ENCODE data around the gene HAUS3.

The HAUS3 gene

DNA sequence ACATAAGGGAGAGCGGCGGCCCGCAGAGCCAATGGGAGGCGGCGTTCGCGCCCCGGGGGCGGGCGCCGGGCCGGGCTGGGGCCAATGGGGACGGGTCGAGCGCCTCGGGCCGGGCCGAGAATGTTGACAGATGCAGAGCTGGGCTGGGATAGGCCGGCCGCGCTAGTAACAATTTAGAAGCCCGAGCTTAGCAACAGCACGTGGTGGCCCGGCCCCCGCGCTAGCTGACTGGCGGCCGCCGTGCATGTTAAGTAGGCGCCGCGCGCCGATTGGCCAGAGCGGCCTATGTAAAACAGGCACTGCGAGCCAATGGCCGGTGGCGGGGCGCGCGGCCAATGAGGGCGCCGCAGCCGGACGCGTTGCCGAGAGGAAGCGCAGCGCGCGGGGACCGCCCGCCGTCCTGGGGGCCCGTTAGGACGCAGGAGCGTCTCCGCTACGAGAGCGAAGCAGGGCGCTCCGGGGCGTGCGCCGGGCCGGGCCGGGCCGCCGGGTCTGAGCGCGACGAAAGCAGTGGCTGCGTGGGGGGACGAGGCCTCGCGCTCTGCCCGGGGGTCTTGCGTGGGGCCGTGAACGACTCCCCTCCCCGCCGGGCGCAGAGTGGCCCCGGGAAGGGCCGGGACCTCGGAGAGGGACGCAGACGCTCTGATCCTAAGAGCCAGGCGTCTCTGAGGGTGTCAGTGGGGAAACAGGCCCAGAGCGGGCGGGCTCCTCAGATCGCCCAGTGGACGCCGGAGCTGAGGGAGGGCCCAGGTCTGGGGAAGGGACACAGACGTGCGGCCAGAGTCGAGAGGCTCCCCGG is 20.4 kb upstream of the HAUS3 start:
- peak; percentile 89 to 94 for DNase-seq

DNA sequence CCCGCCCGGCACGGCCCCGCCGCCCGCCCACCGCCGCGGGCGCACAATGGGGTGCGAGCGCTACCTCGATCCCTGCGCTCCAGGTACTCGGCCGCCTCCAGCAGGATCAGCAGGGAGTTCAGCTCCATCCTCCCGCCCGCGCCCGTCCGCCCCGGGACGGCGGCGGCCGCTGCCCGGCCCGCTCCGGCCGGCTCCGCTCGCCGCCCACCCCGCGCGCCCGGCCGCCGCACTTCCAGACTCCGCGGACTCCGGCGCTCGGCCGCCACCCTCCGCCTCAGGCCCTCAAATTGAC is 19.9 kb upstream of the HAUS3 start, which contains the start of gene MXD4:
MXD4 (minus strand) TSS at position 257 of the 292 bp plus-strand sequence; CDS start at position 128, 129 bp downstream.
- DNase-seq = no peak

DNA sequence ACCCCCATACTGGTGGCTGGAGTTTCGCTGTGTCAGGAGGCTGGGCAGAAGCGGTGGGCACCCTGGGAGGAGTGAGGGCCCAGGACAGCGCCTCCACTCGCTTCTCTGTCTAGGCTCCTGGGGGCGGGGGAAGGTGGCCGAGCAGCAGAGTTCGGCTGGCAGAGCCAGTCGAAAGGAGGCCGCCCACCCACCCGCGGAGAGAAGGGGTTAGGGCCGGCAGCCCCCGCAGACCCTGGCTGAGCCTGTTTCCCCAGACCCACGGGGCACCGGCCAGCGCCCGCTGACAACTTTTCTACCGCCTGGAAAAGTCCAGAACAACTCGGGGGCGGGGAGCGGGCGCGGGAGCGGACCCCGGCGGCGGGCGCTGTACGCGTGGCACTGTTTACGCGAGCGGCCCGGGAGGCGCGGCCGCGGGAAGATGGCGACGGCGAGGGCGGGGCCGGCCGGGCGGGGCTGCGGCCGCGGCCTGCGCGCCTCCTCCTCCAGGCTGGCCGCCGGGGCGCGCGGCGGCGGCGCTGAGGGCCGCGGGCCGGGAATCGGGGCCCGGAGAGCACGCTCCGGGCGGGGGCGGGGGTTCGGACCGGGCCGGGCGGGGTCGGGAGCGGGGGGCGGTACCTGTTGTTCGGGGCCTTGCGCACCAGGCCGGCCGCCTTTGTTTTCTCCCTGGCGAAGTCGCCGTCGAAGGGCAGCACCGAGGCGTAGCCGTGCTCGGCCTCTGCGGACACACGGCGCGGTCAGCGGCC is 19.4 kb upstream of the HAUS3 start:
- DNase-seq = no peak

DNA sequence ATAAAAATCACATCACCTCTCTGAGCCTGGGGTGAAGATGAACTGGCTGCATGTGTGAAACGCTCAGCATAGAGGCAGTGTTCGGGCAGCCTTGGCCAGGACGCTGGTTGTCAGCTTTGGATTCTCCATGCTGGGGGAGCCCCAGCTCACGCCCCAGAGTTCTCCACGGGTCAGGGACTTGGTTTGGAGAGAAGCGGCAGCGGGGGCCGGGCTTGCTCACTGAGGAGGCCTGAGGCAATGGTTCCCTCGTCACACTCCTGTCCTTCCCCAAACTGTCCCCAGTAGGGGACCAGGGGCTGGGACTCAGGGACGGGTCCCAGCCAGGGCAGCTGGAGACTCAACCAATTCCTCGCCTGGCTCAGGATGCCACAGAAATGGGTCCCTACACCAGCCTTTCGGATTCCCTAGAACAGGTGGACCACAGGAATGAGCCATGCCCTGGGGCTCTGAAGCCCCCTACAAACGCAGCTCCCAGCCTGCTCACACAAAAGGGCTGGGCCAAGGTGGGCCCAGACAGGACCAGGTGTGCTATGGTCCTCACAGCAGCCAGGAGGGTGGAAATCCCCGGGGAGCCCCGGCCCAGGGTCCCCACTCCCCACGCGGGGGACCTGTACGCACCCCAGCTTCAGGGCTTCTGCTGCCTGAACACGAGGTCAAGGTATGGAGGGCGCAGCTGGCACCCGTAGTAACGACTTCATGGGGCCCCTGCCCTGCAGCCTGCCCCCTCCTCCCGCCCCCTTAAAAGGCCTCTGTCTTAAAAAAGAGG is 18.6 kb upstream of the HAUS3 start:
- DNase-seq = no peak

DNA sequence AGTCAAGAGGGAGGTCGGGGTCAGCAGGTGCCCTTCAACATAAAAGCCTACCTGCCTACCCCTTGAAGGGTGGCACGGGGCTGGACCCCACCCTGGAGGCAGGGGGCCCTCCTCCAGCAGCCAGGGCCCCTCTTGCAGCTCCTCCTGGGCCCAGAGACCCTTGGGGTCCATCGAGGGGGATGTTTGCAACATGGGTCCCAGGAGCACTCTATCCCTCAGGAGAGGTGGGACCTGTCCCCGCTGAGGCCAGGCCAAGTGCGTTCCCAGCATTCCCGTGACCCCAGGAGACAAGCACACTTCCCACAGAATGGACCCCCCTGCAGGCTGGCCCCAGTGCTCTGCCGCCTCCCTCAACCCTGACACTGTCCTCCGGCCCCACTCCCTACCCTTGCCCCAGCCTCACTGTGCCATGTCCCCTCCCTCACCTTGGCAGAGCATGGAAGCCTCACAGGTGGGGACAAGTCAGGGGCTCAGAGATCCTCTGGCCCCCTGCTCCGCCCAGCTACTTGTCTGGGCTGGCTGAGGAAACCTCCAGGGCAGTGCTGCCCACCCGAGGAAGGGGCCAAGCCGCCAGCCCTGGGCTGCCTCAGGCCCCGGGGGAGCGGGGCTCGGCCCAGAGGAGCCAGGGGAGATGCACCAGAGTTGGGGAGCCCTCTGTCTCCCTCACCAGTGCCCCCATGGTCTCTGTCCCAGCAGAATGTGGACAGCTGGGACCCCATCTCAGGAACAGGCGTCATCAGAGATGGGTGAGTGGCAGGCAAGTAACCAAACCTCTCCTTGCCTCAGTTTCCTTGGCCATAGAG is 17.8 kb upstream of the HAUS3 start:
- DNase-seq = no peak

DNA sequence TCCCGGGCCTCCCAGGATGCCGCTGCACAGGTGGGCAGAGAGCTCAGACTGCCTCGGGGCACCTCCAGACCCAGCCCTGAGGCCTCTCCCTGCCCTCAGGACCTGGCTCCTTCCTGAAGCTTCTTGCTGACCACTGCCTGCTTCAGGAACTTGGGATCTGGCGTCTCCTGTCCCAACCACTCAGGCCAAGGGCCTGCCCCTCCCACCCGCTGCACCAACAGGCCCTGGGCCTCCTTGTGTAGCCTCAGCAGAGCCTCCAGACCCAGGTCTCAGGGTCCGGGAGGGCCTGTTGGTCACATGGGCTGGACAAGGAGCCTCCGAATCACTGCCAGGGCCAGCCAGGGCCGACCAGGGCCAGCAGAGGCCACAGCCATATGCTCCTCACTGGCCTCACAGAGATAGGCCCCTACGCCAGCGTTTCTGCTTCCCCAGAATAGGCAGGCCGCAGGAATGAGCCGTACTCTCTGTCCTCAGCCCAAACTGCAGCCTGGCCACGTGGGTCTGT is 17.2 kb upstream of the HAUS3 start:
- DNase-seq = no peak

DNA sequence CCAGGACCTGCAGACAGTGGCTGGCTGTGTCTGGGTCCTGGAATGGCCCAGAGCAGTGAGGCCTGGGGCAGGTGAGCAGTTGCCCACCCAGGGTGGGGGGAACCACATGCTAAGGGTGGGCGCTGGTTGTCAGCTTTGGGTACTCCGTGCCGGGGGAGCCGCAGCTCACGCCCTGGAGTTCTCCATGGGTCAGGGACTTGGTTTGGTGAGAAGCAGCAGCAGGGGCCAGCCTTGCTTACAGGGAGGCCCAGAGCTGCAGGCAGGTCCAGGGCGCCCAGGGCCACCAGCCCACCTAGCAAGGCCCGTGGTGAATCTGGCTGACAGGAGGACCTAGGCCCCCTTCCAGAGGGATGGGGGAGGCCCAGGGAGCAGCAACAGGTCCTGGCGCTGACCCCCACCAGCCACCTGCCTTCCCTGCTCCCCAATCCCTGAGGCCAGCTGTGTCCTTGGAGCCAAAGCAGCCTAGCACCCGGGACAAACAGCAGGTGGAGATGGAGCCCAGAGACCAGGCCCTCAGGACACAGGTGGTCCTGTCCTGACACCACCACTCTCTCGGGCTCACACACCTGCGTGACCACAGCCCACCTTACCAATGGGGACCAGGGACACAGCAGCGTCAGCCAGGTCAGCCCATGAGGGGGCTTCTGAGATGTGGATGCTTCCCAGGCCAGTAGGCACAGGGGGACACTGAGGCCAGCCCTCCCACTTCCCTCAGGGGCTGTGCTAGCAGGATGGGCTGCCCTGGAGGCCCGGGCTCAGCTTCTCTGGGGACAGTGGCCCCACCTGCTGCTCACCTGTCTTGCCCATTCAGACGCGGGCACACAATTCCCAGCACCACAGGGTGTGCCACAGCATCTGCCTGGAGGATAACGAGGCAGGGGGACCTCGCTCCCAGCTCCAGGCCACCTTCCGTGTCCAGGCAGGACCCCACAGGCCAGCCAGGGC is 16.4 kb upstream of the HAUS3 start:
- DNase-seq = no peak

DNA sequence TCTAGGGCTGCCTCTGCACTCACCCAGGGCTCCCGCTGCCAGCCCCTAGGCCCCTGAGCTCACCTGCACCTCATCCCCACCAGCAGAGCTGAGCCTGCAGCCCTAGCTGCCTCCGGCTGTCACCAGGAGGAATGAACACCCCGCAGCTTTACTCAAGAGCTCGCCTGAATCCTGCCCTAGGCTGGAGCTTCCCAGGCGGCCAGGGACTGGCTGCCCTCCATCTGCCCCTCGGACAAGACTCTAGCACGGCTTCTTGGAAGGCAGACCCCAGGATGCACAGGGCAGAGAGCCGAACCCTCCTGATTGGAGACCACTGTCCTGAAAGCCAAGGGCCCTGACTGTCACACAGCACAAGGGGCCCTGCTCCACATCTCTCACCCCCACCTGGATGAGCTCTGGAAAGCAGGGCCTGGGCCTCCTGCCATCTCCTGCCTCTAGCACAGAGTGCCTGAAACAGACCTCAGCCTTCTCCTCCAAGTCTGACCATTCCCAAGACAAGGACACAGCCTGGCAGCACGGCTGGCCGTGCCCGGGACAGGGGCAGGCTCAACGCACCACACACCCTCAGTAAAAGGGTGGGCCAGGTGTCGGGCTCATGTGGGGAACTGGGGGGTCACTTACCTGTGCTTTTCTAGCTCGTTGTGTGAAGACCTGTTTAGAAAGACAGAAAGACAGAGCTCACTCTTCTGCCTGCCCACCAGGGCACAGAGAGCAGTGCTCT is 15.6 kb upstream of the HAUS3 start:
- DNase-seq = no peak

DNA sequence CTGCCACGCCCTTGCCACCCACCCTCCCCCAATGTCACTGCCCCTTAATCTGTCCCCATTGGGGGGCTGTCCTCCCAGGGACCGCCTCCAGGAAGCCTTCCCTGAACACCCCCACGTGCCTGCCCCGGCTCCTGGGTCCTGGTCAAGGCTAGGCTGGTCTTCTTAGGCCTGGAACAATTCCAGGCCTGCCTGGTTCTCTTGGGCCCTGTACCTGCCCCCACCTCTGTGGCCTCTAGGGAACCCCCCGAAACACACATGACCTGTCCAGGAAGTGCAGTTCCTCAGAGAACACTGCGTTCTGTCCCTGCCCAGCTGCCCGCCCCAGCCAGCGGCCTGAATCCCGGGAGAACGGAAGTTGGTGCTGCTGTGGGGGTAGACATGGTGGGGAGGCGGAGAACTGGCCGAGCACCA is 14.9 kb upstream of the HAUS3 start:
- DNase-seq = no peak

DNA sequence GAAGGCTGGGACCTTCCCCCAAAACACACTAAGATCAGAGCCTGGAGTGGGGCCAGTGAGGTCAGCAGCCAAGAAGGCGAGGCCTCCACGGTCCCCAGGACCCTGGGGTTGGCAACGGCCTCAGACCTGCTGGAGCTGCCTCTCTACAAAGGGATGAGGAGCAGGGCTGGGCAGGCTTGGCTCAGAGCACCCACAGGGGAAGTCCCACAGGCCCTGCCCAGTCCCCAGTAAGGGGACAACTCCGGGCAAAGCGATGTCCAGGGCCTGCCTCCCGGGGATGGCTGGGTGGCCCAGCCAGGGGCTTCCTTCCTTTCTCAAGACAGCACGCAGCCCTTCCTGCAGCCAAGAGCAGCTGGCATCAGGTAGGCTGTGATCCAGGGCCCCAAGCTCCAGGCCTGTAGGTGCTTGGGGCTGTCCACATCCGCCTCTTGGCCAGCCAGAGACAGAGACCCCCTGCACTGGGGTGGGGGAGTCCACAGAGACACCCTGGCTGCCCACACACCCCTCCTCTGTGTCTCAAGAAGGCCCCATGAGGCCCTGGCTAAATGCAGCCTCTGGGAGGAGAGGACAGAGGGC is 14.3 kb upstream of the HAUS3 start:
- no peak for DNase-seq

DNA sequence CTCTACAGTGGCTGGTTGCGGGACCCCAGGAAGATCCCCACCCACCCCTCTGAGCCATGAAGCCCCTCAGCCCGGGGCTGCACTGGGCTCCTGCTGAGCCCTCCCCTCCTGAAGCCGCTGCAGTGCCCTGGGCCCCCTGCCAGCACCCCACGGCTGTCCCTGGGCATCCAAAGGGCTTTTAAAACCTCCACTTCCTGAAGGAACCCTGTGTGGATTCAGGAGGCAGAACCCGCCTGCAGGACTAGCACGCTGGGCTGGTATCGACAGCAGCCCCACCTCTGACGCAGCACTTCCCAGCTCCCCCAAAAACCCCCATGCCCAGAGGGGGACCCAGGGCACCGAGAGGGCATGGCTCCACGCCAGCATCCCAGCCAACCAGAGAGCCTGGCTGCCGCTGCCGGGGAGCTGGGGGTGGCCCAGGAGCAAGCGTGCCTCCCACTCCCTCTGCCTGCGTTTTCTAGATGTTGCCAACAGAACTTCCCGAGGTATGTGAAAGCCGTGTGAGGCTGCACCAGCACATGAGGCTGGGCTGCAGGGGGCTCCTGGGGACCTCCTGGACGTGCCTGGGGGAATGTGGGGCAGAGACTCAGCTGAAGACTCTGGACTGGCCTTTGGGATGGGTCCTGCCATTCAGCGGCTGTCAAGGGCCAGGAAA is 13.7 kb upstream of the HAUS3 start:
- DNase-seq = no peak

DNA sequence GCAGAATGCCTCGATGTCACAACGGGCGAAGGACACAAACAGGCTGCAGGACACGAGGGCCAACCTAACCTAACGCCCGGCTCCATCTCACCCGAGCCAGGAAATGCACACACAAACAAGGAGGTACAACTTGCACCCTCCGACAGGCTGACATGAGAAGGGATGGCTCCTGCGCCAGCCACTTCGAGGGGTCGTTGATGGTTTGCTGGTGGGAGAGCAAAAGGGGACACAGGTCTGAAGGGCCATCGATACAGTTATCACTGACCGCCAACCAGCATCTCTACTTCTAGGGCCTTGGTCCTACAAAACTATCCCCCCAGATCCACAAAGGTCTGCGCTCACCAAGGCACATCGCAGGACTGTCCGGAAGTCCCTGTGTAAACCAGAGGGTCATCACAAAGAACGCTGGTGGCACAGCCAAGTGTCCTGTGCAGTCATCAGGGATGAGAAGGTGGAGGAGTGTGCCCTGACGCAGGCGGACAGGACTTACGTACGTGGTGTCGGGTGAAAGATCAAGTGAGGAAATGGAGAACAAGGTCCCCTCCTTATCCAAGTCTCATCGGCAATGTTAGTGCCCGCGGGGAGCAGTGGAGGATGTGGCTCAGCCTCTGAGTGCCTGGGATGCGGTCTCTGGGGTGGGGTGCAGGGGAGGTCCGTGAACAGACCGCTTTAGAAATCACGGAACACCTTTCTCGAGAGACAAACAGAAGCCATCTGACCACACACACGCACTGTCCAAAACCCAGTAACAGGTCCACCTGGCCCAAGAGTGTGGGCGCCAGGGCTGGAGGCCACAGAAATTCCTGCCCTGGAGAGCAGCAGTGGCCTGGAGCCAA is 13.0 kb upstream of the HAUS3 start:
- no peak for DNase-seq

DNA sequence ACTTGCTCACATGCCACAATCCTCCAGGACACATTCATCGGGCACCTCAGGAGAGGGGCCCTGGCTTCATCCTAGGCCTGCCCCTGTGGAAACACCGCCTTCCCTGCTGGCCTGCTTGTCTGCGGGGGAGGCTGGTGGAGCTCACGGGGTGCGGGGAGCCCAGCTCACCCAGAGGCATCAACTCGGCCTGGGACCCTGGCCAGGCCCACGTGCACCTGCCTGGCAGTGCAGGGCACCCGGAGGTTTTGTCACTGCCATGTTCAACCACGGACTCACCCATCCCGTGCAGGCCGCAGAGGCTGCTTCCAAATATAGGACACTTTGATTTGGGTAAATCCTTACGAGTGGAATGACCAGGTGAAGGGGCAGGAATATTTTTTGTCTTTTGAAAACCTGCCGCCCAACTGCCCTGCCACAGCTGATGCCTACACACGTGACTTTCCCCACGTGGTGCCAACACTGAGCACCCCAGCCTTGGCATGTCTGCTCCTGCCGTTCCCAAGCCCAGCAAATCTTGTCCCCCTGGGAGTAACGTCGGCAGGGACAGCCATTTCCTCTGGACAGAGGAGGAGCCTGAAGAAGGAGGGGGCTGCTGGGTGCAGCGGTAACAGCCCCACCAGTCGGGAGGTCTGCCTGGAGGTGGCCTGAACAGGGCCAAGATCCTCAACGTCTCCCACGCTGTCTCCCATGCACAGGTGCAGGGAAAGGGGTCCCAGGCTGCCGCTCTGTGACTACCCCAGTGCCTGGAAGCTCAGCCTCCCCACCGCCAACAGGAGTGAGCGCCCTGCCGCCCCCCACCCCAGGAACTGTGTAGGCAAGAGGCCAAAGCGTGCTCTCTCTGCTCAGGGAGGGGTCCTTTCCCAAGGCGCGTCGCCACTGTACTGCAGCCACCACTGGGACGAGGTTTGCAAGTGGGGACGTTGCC is 11.5 kb upstream of the HAUS3 start:
- no peak for DNase-seq

DNA sequence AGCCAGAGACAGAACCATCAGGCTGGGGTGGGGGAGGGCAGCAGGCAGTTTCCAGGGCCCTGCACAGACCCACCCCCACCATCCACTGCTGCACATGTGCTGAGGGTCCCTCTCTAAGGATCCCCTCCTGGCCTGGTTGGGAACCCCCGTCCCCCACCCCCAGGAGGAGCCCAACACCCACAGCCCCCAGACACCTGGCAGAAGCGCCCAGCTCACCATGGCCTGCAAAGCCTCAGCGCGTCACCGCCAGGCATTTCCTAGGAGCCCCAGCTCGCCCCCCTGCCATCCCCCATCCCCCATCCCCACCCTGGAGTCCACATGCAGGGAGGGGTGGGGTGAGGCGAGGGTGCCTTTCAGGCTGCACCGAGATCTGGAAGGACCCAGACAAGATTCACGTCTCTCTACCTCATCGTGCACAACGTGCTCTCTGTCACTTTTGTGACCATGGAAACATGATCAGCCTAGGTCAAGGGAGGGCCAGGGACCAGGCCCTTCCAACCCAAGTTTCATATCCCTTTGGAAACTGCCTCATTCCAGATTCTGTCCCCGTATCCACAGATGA is 10.7 kb upstream of the HAUS3 start:
- no peak for DNase-seq

DNA sequence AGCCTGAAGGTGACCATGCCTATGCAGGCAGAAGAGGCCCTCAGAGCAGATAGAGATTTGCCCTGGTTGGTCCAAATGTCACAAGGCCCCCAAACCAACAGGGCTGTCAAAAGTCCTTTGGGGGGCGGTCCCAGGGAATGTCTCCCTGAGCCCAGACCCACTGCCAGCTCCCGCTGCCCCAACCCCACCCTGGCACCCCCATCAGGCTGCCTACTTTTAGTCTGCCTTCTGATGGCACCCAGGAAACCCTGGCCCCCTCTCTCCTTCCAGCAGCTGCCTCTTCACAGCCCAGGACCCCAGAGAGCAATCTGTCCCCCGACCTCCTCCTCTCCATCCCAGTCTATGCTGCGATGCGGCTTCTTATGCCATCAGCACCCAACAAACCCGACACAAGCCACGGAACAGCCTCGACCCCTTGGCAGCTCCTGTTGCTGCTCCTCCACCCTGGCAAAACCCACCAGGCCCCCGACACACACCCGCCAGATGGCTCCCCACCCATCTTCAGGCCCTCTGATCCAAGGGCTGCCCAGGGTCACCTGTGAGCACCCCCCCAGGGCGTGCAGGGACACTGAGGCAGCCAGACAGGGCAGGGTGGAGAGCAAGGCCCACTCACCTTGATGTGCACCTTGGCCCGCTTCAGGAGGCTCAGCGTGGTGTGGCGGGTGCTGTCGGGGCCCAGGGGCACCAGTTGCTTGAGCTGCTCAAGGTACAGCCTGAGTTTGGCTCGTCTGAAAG is 10.0 kb upstream of the HAUS3 start:
- no peak for DNase-seq

DNA sequence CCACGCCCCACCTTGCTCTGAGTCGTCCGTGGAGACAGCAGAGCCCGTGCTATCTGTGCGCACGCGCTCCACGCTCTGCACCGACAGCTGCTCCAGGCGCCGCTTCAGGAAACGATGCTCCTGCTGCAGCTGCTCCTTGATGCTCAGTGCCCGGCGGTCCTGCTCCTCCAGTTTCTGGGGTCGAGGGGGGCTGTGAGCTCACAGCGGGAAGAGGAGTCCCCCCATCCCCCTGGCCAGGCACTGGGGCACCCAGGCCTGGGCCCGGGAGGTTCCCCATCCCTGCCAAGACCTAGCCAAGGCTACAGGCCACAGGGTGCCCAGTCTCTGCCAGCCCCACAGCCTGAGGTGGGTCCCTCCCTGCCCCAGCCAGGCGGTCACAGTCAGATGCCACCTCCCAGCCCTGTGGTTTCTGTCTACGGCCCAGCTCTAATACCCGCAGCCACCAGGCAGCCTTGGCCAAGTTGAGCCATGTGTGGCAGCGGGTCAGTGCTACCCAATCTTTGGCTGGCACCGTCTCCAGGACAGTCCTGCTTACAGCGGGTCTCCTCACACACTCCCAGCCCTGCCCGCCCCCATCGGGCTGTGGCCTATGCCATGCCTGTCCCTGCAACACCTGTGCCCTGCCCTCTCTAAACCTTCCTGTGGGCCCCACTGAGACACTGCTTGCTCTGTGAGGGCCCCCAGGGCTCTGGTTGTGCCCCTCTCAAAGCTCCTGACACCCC is 9.3 kb upstream of the HAUS3 start:
- DNase-seq = no peak
